Motor neuron (in vitro differentiated cells): ENCODE results near the gene NT5E. TPM values are rescaled to one million over a fixed set of nuclear protein-coding genes. Genes with fewer than 3 reads are reported as not detected.

Source experiments
- ATAC-seq, 8 experiments: fragments of 200-7000 bp; cut with Tn5 transposase; replicated peaks in 6 of 8; 2 replicates each; pipeline ENCODE4 v1.8.0; 2021; ENCODE audit warnings: mild to moderate bottlenecking in 8 of 8, moderate library complexity in 8 of 8
- H3K27ac ChIP-seq, 2 donors: fragments of 250-450 bp; sonication (Bioruptor Pico); 2 replicates each; pipeline ENCODE4 v1.9.0; 2021; ENCODE audit warnings: antibody characterized with exemption in 2 of 2, mild to moderate bottlenecking in 2 of 2, moderate library complexity in 1 of 2
- H3K4me1 ChIP-seq, 2 donors: fragments of 250-450 bp; sonication (Bioruptor Pico); replicated peaks in 1 of 2; 2 replicates each; pipeline ENCODE4 v1.6.1; 2021; ENCODE audit warnings: antibody characterized with exemption in 2 of 2, mild to moderate bottlenecking in 2 of 2, moderate library complexity in 1 of 2
- H3K4me3 ChIP-seq, 5 donors: fragments of 250-450 bp; sonication (Bioruptor Pico); 2 replicates each; pipeline ENCODE4 v1.9.0; 2021; ENCODE audit warnings: antibody characterized with exemption in 5 of 5, mild to moderate bottlenecking in 5 of 5, moderate library complexity in 4 of 5
- WGBS, 10 experiments: fragments of 450-650 bp; shearing (Covaris generic); methylation state at CpG; one replicate each; pipeline ENCODE4 v1.0.0; 2022; 5-methylcytosine and 5-hydroxymethylcytosine counted together
- in situ Hi-C, 9 experiments: fragments of 400-800 bp; cut with MboI; loops; one replicate each; pipeline ENCODE4 v1.15.0; 2021; ENCODE audit warnings: low sequenced_read_pairs in 9 of 9, low pct_unique_long_range_greater_than_20kb in 2 of 9; ENCODE audit not compliant: unreplicated experiment in 9 of 9
- total RNA-seq, 8 experiments: library from RNA; unstranded; fragments of 300-600 nt; gene quantifications; 2 replicates each; pipeline versions ENCODE4 v1.2.3 to v1.2.4, GENCODE V29; 2022

The NT5E gene
- total RNA-seq, 8 experiments from 2014 or later = 0.42 to 64.2 (median 1.0) TPM

DNA sequence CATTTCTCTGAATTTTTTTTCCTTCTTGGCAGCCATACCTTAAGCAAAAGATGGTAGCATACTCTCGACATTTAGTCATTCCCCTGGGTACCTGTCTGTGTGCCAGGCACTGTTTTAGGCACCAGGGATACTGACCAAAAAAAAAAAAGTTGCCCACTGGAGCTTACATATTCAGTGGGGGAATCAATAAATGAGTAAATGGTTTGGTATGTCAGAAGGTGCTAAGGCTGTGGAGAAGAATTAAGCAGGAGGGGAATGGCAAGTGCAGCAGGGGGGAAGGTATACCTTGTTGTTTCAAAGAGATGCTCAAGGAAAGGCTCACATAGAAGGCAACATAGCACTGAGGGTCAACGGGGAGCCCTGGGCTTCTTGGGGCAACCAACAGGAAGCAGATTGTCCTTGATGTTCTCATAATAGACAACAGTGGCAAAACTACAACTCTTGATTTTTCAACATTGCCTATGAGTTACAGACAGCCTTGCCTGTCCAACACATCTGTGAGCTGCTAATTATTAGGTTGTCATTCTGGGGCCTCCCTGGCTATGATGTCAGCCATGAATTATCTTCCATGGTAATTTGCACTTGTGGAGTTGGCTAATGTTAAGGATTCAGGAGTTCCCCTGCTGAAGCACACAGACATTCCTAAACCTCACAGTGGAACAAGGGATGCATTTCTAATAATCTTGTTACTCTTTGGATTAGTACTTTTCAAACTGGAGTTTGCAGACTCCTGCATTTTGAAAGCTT, 19.6 kb downstream of the NT5E start:
- Histone ChIP-seq H3K4me1 (no peaks in the 10 kb centered on the region), H3K27ac (no peak overlapping the region), H3K4me3 (no peak overlapping the region)
- WGBS, 10 experiments = 0 to 83% (median 40%) methylated on average over 1 to 2 of the region's 2 CpGs; no CpG with 5 or more reads in 3 of the 10 experiments
- ATAC-seq = peak in 3 of 8 experiments; percentile 36 to 87 (median 71)
- in situ Hi-C loops = no loop called here

DNA sequence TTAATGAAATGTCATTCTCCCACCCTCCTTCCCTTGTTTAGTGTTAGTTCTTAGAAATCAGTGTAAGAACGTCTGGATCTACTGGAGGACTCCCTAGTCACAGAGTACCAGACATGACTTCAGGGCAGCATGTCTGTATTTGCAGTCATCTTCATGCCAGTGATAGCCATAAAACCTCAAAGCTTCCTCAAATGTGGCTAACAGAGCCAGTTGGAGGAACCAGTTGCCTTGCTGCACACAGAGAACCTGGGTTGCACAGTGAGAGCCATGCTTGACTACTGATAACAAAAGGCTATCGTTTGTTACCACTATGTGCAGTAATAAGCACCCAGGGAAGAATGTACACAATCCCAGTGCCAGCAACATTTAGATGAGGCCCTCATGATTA, 20.1 kb downstream of the NT5E start:
- H3K4me3 ChIP-seq = no peak overlapping the region
- no peaks in the 10 kb centered on the region for H3K4me1 ChIP-seq
- H3K27ac ChIP-seq = no peak overlapping the region
- ATAC-seq = peak in 2 of 8 experiments; percentile 17 to 41
- in situ Hi-C loops = no loop called here
- 17 to 100% (median 51%) methylated on average over 1 to 2 of the region's 2 CpGs; no CpG with 5 or more reads in 5 of the 10 experiments for WGBS, 10 experiments

DNA sequence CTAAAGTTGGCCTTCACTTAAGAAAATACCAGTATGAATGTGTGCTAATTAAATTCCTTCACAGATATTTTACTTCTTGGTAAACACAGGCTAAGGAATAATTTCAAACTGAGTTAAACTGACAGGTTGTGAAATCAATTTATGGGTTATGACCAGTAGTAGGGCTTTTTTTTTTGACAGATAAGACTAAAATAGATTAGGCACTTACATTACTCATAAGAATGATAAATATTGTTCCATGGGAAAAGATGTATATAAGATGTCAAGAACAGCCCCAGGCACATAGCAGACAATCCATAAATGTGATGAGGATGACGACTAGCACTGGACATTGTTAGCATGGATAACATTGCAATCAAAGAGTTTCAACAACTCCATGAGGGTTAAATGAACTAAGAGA, 22.9 kb downstream of the NT5E start:
- ATAC-seq = peak in 1 of 8 experiments; percentile 23
- Histone ChIP-seq H3K4me1 (no peaks in the 10 kb centered on the region), H3K4me3 (no peak overlapping the region), H3K27ac (no peak overlapping the region)
- in situ Hi-C loops = no loop called here
- WGBS, 10 experiments = 50 to 86% (median 67%) methylated on average over 1 of the region's 1 CpG; no CpG with 5 or more reads in 5 of the 10 experiments

DNA sequence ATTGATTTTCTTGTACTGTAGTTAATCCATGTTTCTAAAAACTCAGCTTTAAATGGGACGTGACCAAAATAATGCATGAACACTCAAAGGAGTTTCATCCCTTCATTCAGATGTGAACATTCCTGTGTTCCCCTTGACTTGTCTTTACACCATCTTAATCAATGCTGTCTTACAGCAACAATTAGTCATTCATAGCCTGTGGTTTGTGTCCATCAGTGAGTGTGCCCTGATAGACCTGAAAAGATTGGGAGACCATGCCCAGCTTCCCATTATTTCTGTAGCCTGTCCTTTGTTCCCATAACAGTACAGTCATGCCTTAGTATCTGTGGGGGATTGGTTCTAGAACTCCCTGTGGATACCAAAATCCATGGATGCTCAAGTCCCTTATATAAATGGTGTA, 23.9 kb downstream of the NT5E start:
- no peak overlapping the region for H3K4me3 ChIP-seq
- H3K4me1 ChIP-seq = no peaks in the 10 kb centered on the region
- in situ Hi-C loops = no loop called here
- WGBS, 10 experiments = 67 to 100% (median 90%) methylated on average over 1 of the region's 1 CpG; no CpG with 5 or more reads in 4 of the 10 experiments
- no peak overlapping the region for H3K27ac ChIP-seq
- no peak for ATAC-seq

DNA sequence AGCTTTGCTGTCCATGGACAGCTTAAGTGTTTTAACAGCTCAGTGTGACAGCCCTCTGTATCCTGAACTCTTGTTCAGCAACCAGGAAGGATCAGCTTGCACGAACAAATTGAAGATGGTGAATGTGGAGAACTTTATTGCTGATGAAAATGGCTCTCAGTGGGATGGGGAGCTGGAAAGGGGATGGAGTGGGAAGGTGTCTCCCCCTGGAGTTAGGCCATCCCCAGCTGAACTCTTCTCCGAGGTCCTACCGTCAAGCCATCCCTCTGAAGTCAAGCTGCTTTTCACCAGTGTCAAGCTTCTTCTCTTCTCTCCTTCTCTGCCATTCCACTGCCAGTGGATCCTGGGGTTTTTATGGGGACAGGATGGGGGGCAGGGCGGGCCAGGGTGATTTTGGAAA, 26.6 kb downstream of the NT5E start:
- WGBS, 10 experiments = 81 to 93% methylated on average over 3 to 4 of the region's 4 CpGs; no CpG with 5 or more reads in 8 of the 10 experiments

DNA sequence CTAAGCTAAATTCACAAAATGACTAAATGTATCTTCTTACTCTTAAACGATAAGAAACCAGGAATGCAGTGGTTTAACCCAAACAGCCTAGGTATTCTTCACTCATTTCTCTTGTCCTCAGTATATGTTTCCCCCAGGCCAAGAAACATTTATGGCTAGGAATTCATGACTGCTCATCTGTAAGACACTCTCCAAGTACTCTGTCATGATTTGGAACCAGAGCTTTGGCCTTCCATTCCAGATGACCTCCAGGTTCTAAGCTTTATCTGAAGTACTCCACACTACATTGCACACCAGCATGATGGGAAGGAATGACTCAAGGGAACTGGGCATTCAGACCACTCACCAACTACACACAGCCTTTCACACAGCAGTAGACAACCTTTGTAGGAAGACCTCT, 29.3 kb downstream of the NT5E start:
- no peak overlapping the region for H3K4me3 ChIP-seq
- no peak for ATAC-seq
- H3K27ac ChIP-seq = no peak overlapping the region
- no peaks in the 10 kb centered on the region for H3K4me1 ChIP-seq
- in situ Hi-C loops = loop anchor here in 2 of 9 experiments (25.0 kb wide), 1 partner anchor 117 kb away; no protein-coding TSS in a partner anchor
- WGBS, 10 experiments = 67 to 100% (median 90%) methylated on average over 1 of the region's 1 CpG; no CpG with 5 or more reads in 2 of the 10 experiments

More for the DNA sequence above, 26.6 kb downstream of the NT5E start:
- ATAC-seq = no peak
- Histone ChIP-seq H3K27ac (no peak overlapping the region), H3K4me3 (no peak overlapping the region), H3K4me1 (no peaks in the 10 kb centered on the region)
- in situ Hi-C loops = loop anchor here in 2 of 9 experiments (25.0 kb wide), 1 partner anchor 114 kb away; no protein-coding TSS in a partner anchor

DNA sequence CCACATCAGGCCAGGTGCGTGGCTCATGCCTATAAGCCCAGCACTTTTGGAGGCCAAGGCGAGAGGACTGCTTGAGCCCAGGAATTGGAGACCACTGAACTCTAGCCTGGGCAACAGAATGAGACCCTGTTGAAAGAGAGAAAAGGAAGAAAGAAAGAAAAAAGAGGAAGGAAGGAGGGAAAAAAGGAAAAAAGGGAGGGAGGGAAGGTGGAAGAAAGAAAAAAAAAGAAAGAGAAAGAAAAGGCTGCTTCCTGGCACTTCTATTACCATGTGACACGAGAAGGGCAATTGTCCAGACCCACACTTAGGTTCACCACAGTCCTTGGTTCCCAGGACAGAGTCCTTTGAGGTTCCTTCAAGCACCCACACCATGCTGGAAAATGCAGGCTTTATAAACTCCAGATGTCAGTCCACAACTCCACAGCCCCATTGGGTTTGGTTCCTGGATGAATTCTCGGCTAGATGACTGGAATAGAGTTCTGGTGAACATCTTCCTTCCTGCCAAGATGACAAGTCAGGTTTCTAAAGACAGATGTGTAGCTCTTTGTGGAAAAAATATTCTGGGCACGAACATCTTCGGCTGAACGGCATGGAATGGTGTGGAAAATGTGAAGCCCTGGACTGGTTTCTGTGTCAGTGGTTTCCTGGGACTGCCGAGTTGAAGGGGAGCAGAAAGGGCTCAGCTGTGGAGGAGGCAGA, 32.5 kb downstream of the NT5E start:
- H3K4me3 ChIP-seq = no peak overlapping the region
- WGBS, 10 experiments = 7 to 100% (median 86%) methylated on average over 1 to 8 of the region's 8 CpGs
- in situ Hi-C loops = loop anchor here in 4 of 9 experiments (10.0 to 25.0 kb wide), 2 partner anchors 120 to 128 kb away; no protein-coding TSS in a partner anchor
- no peaks in the 10 kb centered on the region for H3K4me1 ChIP-seq
- H3K27ac ChIP-seq = no peak overlapping the region
- peak in 3 of 8 experiments; percentile 51 to 68 (median 53) for ATAC-seq

DNA sequence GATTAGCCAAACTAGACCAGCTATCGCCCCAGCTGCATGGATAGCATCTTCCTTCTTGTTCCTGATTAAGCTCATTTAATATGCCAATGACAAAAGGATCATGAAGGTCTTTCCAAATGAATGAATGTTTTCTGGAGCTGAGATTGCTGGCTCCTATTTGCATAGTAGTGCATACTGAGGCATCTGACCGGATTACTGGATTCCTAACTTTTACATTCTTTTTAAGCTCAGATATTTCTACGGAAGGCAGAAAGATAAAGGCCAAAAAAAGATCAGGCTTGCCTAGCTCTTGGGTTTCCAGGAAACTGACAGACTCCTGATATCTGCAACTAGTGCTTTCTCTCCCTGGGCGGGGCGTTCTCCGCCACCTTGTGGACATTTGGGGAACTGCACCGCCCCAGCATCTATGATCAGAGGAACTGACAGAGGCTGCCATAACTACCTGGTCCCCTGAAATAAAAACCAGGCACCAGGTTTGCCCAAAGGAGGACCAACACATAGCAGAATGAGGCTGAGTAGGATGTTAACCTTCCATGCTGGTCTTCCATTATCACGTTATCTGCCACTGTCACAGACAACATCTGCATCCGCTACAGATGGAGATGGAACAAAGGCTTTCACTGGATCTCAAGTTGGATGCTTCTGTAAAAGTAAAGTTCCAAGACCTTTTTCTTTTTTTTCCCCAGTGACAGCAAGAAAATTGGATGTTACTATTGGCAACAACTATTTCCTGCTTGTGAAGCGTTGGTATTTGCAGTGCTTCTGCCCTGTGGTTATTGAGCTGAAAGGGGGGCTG, 33.2 kb downstream of the NT5E start:
- peak in 7 of 8 experiments; percentile 47 to 97 (median 79) for ATAC-seq
- no peak overlapping the region for H3K4me3 ChIP-seq
- in situ Hi-C loops = loop anchor here in 4 of 9 experiments (10.0 to 25.0 kb wide), 2 partner anchors 121 to 128 kb away; no protein-coding TSS in a partner anchor
- WGBS, 10 experiments = 0 to 100% (median 31%) methylated on average over 1 to 9 of the region's 10 CpGs; no CpG with 5 or more reads in 2 of the 10 experiments
- H3K4me1 ChIP-seq = no peaks in the 10 kb centered on the region
- no peak overlapping the region for H3K27ac ChIP-seq

DNA sequence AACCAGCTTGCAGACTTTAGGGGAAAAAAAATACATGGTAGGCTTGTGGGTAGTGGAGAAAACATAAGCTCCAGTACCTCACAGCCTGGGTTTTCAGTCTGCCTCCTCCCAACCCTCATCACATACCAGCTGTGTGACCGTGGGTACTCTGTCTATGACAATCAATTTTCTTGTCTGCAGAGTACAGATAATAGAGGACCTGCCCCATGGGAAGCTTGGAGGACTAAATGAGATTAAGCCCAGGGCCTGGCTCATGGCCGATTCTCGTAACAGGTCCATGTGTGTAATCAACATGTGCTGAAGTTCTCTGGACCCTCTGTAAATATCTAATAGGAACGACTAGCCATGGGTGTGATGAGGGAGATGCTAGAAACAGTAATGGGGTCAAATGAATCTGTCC, 34.0 kb downstream of the NT5E start:
- no peak overlapping the region for H3K4me3 ChIP-seq
- ATAC-seq = no peak
- H3K27ac ChIP-seq = no peak overlapping the region
- 40 to 92% (median 69%) methylated on average over 1 to 4 of the region's 4 CpGs; no CpG with 5 or more reads in 5 of the 10 experiments for WGBS, 10 experiments
- no peaks in the 10 kb centered on the region for H3K4me1 ChIP-seq
- in situ Hi-C loops = loop anchor here in 4 of 9 experiments (10.0 to 25.0 kb wide), 2 partner anchors 122 to 129 kb away; no protein-coding TSS in a partner anchor

DNA sequence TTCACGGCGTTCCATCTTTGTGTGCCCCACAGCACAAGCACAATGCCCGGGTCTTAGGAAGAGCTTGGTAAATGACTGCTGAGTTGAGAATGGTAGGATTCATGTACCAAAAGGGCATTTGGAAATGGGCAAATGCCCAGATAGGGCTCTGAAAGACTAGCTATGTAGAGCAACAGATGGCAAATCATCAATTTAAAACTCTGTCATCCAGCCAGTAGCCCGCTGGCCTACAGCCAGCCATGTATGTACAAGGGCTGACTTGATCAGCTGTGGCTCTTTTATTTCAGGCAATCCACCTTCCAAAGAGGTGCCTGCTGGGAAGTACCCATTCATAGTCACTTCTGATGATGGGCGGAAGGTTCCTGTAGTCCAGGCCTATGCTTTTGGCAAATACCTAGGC, 35.1 kb downstream of the NT5E start:
- H3K4me3 ChIP-seq = no peak overlapping the region
- WGBS, 10 experiments = 88 to 100% (median 100%) methylated on average over 1 to 5 of the region's 5 CpGs; no CpG with 5 or more reads in 3 of the 10 experiments
- ATAC-seq = no peak
- H3K4me1 ChIP-seq = no peaks in the 10 kb centered on the region
- in situ Hi-C loops = loop anchor here in 4 of 9 experiments (10.0 to 25.0 kb wide), 2 partner anchors 123 to 130 kb away; no protein-coding TSS in a partner anchor
- H3K27ac ChIP-seq = no peak overlapping the region

DNA sequence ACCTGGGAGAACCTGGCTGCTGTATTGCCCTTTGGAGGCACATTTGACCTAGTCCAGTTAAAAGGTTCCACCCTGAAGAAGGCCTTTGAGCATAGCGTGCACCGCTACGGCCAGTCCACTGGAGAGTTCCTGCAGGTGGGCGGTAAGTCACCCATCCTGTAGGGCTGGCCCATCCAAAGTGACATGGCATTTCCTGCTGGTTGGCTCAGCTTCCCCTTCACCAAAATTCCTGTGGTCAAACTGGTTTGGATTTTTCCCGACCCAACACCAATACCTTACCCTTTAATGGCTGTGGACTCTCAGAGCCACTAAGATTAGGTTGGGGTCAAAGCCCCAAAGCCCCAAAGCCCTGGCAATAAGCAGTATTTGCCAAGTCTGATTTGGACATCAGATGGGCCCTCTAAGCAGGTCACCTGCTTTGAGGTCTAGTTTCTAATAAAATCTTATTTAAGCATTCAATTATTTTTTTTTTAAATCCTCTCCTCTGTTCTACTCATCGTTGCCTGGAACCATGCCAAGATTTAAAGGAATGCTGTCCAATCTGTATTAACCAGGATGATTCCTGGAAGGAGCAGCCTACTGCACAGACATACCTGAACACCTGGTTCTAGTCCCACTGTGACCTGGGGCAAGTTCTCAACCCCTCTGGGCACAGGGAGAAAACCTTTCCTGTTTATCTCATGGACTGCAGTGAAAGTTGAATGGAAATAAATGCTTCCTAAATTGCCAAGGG, 40.8 kb downstream of the NT5E start:
- H3K4me1 ChIP-seq = no peaks in the 10 kb centered on the region
- no peak overlapping the region for H3K27ac ChIP-seq
- no peak for ATAC-seq
- WGBS, 10 experiments = 49 to 100% (median 84%) methylated on average over 1 to 6 of the region's 6 CpGs; no CpG with 5 or more reads in 2 of the 10 experiments
- in situ Hi-C loops = loop anchor here in 3 of 9 experiments (10.0 to 25.0 kb wide), 2 partner anchors 128 to 136 kb away; no protein-coding TSS in a partner anchor
- H3K4me3 ChIP-seq = no peak overlapping the region

DNA sequence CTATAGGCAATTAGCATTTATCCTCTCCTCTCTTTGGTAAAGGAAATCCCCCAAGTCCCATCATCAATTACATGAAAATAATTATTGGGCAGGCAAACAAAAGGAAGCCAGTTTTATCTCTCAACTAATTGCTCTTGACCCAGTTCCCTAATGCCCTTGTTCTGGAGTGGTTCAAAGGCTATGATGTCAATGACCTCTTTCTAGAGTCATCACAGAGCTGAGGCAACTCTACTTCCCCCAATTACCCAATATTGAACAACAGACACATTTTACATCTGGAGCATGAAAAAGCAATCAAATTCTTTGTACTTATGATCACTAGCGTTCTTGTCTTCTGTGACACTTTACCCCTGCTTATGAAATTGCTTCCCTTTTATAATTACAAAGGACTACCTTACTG, 43.5 kb downstream of the NT5E start:
- Histone ChIP-seq H3K4me3 (no peak overlapping the region), H3K27ac (no peak overlapping the region), H3K4me1 (no peaks in the 10 kb centered on the region)
- no peak for ATAC-seq
- in situ Hi-C loops = loop anchor here in 3 of 9 experiments (10.0 to 25.0 kb wide), 2 partner anchors 131 to 139 kb away; no protein-coding TSS in a partner anchor
- WGBS, 10 experiments = 67 to 100% (median 86%) methylated on average over 1 of the region's 1 CpG; no CpG with 5 or more reads in 6 of the 10 experiments
